ENCODE data around the gene ART5.

- no peak for TF ChIP-seq CTCF (IDR thresholded peaks at IDR 0.05; ENCODE audit: poor library complexity)
- TF ChIP-seq EZH2phosphoT487 (IDR thresholded peaks at IDR 0.05; ENCODE audit: low read depth, severe bottlenecking, unreplicated experiment): no peak
Measured at GRCh38 chr11:3632070-3632660, 9.6 kb downstream of the ART5 start.
